Glutamatergic neuron (in vitro differentiated cells): Measurements from ENCODE around the gene IL12RB2. TPM values are rescaled to one million over a fixed set of nuclear protein-coding genes. Genes with fewer than 3 reads are reported as not detected.

Experiments used
- DNase-seq: peaks from one replicate; pipeline ENCODE4 v3.0.0; 2022
- H3K27ac Mint-ChIP-seq: one replicate; pipeline ENCODE4 v1.8.0; 2020; ENCODE audit warnings: mild to moderate bottlenecking, mixed read lengths, inconsistent platforms; ENCODE audit not compliant: unreplicated experiment
- H3K27me3 Mint-ChIP-seq: one replicate; pipeline ENCODE4 v1.8.0; 2020; ENCODE audit warnings: mild to moderate bottlenecking, moderate library complexity, mixed read lengths, inconsistent platforms; ENCODE audit not compliant: unreplicated experiment
- H3K36me3 Mint-ChIP-seq: one replicate; pipeline ENCODE4 v1.8.0; 2020; ENCODE audit warnings: mild to moderate bottlenecking, mixed read lengths, inconsistent platforms; ENCODE audit not compliant: unreplicated experiment
- H3K4me1 Mint-ChIP-seq: one replicate; pipeline ENCODE4 v1.8.0; 2020; ENCODE audit warnings: mild to moderate bottlenecking, low read depth, mixed read lengths, inconsistent platforms; ENCODE audit not compliant: unreplicated experiment
- H3K4me3 Mint-ChIP-seq: one replicate; pipeline ENCODE4 v1.8.0; 2020; ENCODE audit warnings: mild to moderate bottlenecking, mixed read lengths, inconsistent platforms; ENCODE audit not compliant: unreplicated experiment
- H3K9me3 Mint-ChIP-seq: one replicate; pipeline ENCODE4 v1.8.0; 2020; ENCODE audit warnings: mild to moderate bottlenecking, moderate library complexity, mixed read lengths, inconsistent platforms; ENCODE audit not compliant: unreplicated experiment
- total RNA-seq: library from RNA; stranded (reverse); fragmentation: NEBNext Ultra II Directional; extraction: Animal tissue kit (Norgen Biotek cat#: 25700); gene quantifications from one replicate; pipeline ENCODE4 v1.2.1, GENCODE V29; 2021; ENCODE audit not compliant: unreplicated experiment
- TF ChIP-seq, protein P1 (sequence below): fragments of 200-600 bp; sonication (generic); IDR thresholded peaks from one replicate; pipeline ENCODE4 v1.5.0; 2021; ENCODE audit not compliant: partially characterized antibody, unreplicated experiment

The IL12RB2 gene
- total RNA-seq, 1 donor from 2014 or later: not detected

DNA sequence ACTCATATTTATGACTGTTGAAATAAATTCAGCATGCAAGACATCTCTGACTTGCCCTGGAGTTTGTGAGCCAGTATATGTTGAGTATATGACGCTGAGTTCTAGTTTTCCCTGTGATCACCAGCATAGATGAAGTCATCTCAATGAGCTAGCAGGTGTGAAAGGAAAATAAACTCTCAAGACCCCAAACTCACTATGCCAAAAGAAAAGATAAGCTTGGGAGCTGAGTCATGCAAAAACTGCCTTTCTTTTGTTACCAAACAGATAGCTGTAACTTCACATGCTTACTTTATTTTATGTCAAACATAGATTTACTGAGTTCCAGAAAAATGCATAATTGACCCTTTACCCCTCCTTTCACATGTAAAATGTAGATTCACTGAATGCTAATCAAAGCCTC lies 69.6 kb downstream of the IL12RB2 start:
- H3K4me3 Mint-ChIP-seq: no peak overlapping the region
- H3K9me3 Mint-ChIP-seq: peaks cover 3% of the 10 kb centered on the region
- H3K27ac Mint-ChIP-seq: no peak overlapping the region
- TF ChIP-seq, protein P1, sequence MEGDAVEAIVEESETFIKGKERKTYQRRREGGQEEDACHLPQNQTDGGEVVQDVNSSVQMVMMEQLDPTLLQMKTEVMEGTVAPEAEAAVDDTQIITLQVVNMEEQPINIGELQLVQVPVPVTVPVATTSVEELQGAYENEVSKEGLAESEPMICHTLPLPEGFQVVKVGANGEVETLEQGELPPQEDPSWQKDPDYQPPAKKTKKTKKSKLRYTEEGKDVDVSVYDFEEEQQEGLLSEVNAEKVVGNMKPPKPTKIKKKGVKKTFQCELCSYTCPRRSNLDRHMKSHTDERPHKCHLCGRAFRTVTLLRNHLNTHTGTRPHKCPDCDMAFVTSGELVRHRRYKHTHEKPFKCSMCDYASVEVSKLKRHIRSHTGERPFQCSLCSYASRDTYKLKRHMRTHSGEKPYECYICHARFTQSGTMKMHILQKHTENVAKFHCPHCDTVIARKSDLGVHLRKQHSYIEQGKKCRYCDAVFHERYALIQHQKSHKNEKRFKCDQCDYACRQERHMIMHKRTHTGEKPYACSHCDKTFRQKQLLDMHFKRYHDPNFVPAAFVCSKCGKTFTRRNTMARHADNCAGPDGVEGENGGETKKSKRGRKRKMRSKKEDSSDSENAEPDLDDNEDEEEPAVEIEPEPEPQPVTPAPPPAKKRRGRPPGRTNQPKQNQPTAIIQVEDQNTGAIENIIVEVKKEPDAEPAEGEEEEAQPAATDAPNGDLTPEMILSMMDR: no peak
- peaks cover 3% of the 10 kb centered on the region for H3K36me3 Mint-ChIP-seq
- peaks cover 7% of the 10 kb centered on the region for H3K4me1 Mint-ChIP-seq
- no peak for DNase-seq
- H3K27me3 Mint-ChIP-seq: peaks cover 1% of the 10 kb centered on the region

DNA sequence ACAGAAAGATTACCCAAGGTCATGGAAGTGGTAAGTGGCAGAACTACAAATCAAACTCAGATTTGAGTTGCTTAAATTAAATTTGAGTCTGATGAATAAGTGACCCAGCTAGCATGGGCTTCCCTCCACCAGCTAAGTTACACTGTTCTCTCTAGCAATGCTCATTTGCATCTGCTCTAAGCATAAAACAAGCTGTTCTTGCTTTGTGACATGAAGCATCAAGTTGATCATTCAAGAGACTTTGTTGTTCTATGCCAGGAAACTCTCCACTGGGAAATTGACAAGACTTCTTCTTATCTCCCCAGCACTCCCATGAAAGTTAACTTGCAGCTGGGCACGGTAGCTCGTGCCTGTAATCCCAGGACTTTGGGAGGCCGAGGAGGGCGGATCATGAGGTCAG lies 73.5 kb downstream of the IL12RB2 start:
- TF ChIP-seq, protein P1: no peak
- no peak overlapping the region for H3K4me3 Mint-ChIP-seq
- peaks cover 15% of the 10 kb centered on the region for H3K9me3 Mint-ChIP-seq
- H3K27ac Mint-ChIP-seq: no peak overlapping the region
- peaks cover 34% of the 10 kb centered on the region for H3K36me3 Mint-ChIP-seq
- peaks cover 6% of the 10 kb centered on the region for H3K4me1 Mint-ChIP-seq
- no peaks in the 10 kb centered on the region for H3K27me3 Mint-ChIP-seq
- no peak for DNase-seq

DNA sequence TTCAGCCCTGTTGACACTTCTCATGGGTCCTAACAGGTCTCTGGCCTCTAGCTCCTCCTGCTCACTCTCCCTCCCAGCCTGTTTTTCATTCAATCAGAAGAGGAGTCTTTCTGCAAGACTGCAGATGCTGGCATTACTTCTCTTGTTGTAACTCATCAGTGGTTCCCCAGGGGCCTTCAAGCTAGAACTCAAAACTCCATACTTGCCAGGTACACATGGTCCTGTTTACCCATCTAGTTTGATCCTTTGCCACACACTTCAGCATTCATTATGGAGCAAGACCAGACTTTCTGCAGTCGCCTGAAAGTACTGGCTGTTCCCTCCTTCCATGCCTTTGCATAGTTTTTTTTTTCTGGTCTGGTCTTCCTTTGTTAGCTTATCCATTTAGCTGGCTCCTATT lies 74.6 kb downstream of the IL12RB2 start:
- TF ChIP-seq, protein P1: no peak
- no peaks in the 10 kb centered on the region for H3K27me3 Mint-ChIP-seq
- no peak overlapping the region for H3K4me3 Mint-ChIP-seq
- H3K27ac Mint-ChIP-seq: no peak overlapping the region
- peaks cover 37% of the 10 kb centered on the region for H3K36me3 Mint-ChIP-seq
- H3K4me1 Mint-ChIP-seq: peaks cover 6% of the 10 kb centered on the region
- peaks cover 15% of the 10 kb centered on the region for H3K9me3 Mint-ChIP-seq
- no peak for DNase-seq

DNA sequence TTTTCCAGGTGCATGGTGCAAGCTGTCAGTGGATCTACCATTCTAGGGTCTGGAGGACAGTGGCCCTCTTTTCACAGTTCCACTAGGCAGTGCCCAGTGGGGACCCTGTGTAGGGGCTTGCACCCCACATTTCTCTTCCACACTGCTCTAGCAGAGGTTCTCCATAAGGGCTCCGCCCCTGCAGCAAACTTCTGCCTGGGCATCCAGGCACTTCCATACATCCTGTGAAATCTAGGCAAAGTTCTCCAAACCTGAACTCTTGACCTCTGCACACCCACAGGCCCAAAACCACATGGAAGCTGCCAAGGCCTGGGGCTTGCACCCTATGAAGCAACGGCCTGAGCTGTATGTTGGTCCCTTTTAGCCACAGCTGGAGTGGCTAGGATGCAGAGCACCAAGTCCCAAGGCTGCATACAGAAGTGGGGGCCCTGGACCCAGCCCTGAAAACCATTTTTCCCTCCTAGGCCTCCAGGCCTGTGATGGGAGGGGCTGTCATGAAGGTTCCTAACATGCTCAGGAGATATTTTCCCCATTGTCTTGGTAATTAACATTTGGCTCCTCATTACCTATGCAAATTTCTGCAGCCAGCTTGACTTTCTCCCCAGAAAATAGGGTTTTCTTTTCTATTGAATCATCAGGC lies 76.4 kb downstream of the IL12RB2 start:
- peaks cover 6% of the 10 kb centered on the region for H3K4me1 Mint-ChIP-seq
- DNase-seq: no peak
- H3K9me3 Mint-ChIP-seq: peaks cover 15% of the 10 kb centered on the region
- TF ChIP-seq, protein P1: no peak
- H3K4me3 Mint-ChIP-seq: no peak overlapping the region
- H3K27me3 Mint-ChIP-seq: no peaks in the 10 kb centered on the region
- H3K36me3 Mint-ChIP-seq: peaks cover 37% of the 10 kb centered on the region
- no peak overlapping the region for H3K27ac Mint-ChIP-seq

DNA sequence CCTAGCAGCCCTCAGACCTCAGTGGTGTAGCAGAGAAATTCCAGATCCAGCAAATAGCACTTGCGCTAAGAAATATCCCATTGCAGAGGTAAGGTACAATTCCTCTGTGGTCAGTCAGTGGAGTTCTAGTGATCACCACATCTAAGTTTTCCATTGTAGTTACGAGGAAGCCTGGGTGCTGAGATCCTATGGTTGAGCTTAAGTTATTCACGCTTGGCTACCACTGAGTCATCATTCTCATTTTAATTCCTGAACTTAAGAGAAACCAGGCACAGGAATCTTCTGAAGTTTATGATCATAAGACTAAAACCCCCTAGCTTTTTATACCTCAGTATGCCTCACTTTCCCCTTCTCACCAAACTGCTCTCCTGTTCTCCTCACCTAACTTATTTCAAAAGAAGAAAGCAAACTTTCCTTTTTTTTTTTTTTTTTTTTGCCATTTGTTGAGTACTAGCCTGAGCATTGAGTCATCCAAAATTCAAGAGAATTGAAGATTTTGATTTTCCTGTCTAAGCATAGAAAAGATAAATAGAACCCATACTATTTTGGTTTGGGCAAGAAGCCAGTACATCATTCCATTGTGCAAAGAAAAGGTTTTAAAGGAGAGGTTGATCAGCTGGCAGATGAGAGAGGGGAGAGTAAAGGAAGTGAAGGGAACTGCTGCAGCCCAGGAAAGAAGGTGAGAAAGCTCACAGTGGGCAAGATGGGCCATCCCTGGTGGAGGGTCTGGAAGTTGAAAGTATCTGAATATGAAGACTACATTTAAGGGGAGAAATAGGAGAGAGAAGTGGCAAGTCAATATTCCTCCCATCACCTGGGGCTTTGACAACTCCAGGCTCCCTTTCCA lies 82.6 kb downstream of the IL12RB2 start:
- TF ChIP-seq, protein P1: no peak
- H3K9me3 Mint-ChIP-seq: no peaks in the 10 kb centered on the region
- no peak for DNase-seq
- H3K27me3 Mint-ChIP-seq: peaks cover 2% of the 10 kb centered on the region
- no peaks in the 10 kb centered on the region for H3K4me1 Mint-ChIP-seq
- H3K27ac Mint-ChIP-seq: no peak overlapping the region
- peaks cover 5% of the 10 kb centered on the region for H3K36me3 Mint-ChIP-seq
- no peak overlapping the region for H3K4me3 Mint-ChIP-seq
